DMS153 treated with DMSO at 0.1 percent for 48 hours (cell line): ENCODE data around the gene ELMO1.

Experiments used
- DNase-seq: peaks from one replicate; lab custom pipeline; 2025; ENCODE audit not compliant: unreplicated experiment; lab: John Stamatoyannopoulos, UW

ELMO1 gene

GRCh38 chr7:37410305-37411229, 38.1 kb downstream of the ELMO1 start:
- no peak for DNase-seq

DNA sequence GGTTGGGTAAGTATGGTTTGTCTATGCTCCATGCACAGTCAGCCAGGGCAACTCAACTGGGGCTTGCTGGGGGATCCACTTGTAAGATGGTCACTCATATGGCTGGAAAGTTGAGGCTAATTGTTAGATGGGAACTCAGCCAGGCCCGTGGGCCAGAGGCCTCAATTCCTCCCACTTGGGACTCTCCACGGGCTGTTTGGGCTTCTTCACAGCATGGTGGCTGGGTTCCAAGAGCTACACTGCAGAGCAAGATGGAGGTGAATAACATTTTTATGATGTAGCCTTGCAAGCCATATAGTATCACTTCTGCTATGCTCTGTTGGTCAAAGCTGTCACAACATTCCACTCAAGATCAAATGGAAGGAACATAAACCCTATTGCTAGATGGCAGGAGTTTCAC, 39.2 kb downstream of the ELMO1 start:
- no peak for DNase-seq

- no peak for DNase-seq
Measured at GRCh38 chr7:37408291-37409228, 40.1 kb downstream of the ELMO1 start.

DNA sequence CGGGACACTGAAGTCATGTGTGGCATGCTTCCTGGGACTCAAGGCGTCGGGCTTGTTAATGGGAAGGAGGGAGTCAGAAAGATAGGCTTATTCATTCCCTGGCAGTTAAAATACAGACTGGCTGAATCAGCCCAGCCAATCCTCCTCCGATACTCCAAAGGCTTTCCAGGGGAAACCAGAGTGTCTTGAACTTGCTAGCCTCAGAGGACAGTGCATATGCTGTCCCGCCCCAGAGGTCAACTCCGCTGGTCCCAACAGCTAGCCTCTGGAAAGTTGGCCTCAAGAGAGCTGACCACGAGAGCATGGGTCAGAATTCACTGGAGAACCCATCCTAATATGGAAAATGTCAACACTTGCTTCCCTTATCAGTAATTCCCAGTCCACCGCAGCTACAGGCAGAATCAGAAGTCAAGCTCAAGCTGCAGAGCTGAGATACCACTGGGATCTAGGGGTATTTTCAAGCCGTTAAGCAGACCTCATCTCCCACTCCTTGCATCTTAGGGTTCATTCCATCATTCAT, 43.0 kb downstream of the ELMO1 start:
- no peak for DNase-seq

DNA sequence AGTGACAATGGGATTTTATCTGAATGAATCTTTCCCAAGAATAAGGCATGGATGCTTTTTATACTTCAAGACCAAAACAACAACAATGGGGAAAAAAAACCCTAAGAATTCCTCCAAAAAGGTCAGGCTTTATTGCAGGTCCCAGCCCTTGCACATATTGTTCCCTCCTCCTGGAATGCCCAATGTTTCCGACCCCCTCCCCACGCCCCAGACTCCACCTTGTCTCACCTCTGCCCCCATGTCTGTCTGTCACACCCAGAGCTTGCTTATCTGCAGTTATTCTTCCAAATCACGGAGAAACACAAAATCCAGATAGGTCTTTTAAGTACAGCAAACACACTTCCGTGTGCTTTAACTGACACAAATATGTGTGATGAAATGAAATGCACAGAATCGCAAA, 43.5 kb downstream of the ELMO1 start:
- DNase-seq: no peak

DNA sequence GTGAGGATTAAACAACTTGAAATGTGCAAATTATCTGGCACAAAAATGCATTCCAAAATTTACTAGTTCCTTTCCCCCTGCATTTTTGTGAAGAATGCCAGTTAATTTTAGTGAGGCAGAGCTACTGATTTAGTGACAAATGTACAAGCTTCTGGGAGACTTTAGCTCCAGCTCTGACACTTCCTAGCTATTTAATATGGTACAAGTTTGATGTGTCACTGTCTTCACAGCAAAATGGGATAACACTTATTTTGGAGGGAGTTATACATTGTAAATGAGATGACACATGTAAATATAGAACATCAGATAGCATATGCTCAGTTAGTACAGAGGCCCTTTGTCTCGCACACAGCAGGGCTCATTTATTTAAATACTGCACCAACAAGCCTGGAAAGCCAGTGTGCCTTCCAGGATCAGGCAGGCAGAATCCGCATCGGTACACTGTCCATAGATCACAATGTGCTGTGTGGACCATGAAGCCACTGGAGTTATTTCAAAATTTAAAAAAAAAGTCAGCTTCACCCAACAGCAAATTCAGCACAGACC, 48.7 kb downstream of the ELMO1 start:
- DNase-seq: no peak

DNA sequence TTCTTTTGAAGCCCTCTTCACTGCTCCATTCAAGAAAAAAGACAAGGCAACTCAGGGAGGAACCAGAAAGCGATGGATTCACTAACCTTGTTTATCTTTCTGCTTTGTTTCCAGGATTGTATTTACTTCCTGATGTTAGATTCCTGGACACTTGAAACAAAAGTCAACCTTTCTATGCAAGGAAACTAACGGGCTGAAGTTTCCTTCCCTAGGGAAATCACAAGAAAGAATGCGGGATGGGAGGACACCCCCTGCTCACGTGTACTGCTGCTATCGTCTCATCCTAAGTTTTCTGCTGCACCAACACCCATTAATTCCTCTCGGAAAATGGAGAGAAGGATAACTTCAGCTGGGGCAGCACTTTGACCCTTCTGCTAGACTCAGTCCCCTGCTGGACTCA, 50.3 kb downstream of the ELMO1 start:
- no peak for DNase-seq

DNA sequence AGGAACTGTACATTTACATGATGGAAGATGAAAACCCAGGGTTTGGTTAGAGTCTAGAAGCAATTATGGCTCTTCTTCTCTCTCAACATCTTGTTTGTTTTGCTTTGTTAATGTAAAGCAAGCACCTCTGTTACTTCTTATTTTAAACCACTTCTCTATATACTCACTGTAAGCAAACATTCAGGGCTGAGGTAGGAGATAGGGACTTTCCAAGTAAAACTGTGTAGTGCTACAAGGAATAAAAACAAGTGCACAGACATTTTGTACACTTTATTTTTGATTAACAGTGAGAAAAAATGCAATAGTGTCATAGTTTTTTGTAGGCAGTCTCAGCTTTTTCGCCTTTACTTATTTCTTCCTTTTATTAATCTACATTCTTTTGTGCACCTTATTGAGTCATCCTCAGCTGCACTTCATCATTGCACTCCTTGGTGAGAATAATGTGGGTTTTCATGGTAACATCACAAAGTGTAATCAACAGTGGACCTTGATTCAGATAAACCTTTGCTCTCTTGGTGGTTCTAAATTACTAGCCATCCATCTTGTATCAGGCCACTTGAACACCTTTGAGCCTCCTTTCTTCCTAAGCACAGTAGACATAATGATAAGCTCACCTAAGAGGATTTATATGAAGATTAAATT, 52.9 kb downstream of the ELMO1 start:
- DNase-seq: no peak

DNA sequence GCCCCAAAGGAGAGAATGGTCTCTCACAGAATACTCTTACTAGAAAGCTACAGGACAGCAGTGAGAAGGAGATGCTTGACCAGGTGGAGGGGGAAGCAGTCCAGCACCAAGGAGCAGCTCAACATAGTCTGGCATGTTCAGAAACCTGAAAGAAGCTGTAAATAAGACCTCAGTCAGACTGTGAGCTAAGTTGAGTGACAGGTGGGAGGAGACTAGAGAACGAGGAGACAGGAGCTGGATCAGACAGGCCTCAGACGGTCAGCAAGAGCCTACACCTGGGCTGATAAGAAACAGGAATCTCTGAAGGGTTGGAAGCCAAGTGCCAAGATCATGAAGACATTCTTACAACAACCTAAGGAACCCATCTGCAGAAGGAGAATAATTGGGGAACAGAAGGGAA, 54.5 kb downstream of the ELMO1 start:
- DNase-seq: no peak

- no peak for DNase-seq
Measured at GRCh38 chr7:37393476-37393875, 55.2 kb downstream of the ELMO1 start.

GRCh38 chr7:37392673-37393017, 56.0 kb downstream of the ELMO1 start:
- DNase-seq: no peak

DNA sequence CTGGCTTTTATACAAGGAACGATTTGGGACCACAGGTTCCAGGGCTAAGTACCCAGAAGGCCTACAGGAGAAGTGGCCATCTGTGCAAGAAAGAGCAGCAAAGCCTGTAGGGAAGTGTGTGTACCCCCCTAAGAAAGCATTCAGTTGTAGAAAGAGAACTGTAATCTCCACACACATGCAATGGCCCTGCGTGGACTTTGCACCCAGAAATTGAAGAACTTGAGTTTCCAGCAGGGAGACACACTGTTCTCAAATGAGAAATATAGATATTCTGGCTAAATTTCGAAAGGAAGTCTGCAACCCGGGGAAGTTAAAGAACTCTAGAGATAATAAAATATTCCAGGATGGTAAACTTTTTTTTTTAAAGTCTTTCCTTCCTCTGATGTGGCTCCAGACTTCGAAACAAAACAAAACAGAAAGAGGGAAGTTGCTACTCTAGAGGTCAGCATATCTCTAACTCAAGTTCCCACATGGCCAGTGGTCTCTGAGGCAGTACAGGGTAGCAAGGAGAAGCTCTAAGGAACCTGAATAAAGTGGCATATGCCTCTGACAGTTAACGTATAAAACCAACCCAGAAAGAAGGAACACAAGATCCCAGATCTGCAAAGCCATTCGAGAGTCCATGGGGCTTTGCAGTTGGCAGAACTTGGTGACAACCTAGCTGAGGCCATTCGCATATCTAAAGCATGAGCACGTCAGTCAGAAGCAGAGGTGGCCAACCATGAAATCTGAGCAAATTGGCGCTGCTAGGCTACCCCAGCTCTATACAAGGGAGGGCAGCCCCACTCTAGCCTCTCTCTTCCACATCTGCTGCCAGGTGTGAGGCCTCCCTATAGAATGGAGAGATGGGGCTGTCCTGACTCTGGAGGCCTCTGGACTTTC, 56.6 kb downstream of the ELMO1 start:
- DNase-seq: no peak

GRCh38 chr7:37390114-37390513, 58.5 kb downstream of the ELMO1 start:
- DNase-seq: no peak

GRCh38 chr7:37388811-37389210, 59.9 kb downstream of the ELMO1 start:
- DNase-seq: no peak

DNA sequence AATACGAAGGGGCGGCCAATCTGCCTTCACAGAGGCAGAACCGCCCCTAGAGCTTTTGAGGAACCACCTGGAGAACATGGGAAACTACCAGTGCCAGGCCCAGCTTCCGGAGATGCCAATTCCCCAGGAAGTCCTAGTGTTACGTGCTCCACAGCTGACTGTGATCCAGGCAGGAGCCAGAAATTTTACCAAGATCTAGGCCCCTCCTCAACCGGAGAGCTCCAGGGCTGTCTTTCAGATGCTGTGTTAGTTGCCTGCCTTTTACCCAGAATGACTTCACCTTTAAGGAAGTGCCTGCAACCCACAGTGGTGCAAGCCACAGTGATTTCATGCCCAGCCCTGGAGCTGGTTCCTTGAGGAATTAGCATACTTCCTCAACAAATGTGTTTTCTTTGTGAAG, 62.9 kb downstream of the ELMO1 start:
- DNase-seq: no peak

DNA sequence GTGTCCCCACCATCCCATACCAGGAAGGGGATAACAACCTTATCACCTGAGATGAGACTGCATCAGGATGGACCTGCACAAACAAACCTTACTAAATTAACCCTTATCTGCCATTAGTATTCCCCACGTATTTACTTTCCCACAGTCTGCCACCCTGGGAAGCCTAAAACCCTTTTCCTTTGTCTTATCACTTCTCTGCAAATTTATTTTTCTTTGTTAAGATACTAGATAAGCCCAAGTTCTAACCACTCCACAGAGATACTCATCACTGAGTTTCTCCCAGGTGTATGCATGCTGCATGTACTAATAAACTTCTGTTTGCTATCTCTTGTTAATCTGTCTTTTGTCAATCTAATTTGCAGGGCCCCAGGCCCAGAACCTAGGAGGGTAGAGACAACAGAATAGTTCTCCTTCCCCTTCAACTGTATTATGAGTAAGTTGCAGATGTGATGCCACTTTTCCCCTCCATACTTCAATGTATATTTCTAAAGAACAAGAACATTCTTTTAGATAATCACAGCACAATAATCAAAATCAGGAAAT, 66.0 kb downstream of the ELMO1 start:
- DNase-seq: no peak

DNA sequence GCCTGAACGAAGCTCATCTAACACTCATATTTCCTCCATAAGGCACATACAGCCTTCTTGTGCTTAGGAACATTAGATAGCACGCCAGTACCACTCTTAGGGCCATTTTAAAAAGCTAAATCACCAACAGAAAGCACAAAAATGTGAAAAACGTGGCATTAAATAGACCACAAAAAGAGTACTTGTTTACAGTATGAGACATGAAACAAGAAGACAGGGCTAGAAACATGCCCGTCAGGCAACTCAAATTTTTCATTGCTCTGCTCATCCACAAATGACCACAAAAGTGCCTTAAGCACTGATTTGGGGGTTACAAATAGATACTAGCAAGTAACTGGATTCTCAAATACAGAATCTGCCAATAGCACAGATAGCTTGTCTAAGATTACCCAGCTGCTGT, 67.8 kb downstream of the ELMO1 start:
- no peak for DNase-seq

GRCh38 chr7:37379546-37380277, 69.0 kb downstream of the ELMO1 start:
- DNase-seq: no peak

DNA sequence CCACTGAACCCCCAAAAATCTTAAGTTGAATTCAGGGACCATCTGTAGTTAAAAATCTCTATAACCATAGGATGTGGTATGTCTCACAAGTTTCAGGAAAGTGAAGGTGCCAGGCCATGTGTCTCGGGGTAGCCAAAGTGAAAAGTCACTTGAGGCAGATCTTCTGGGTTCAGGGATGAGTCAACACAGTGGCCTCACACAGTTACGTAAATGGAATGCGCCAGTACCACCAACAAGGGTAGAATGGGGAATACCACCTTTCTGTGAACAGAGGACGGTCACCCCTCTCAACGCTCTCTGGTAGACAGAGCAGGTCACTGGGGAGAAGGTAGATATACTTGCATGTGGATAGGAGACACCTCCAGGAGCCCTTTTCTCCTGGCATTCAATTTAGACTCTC, 71.4 kb downstream of the ELMO1 start:
- no peak for DNase-seq
